Lung (tissue), 12 donors: Measurements from ENCODE around the gene MDM1. TPM values are rescaled to one million over a fixed set of nuclear protein-coding genes. Genes with fewer than 3 reads are reported as not detected.

Experiments
- ATAC-seq: fragments of 200-7000 bp; cut with Tn5 transposase; one replicate; pipeline ENCODE4 v1.9.1; 2020; ENCODE audit warnings: moderate number of reproducible peaks; ENCODE audit not compliant: insufficient read depth, low FRiP score
- DNase-seq, 3 donors: peaks; one replicate each; pipeline ENCODE4 v3.0.0-alpha.2; 2013 to 2017
- H3K27ac ChIP-seq, 2 donors: one replicate each; pipeline ENCODE4 v1.5.1; 2013; ENCODE audit warnings: mild to moderate bottlenecking in 2 of 2, moderate library complexity in 2 of 2, control low read depth in 1 of 2, inconsistent platforms in 1 of 2, low read depth in 1 of 2, low read length in 1 of 2
- H3K27me3 ChIP-seq, 3 donors: one replicate each; pipeline ENCODE4 v1.5.1; 2013; ENCODE audit warnings: low read length in 2 of 3; ENCODE audit not compliant: control insufficient read depth in 3 of 3, insufficient read depth in 3 of 3
- H3K36me3 ChIP-seq, 4 donors: one replicate each; pipeline ENCODE4 v1.5.1; 2013; ENCODE audit warnings: low read length in 4 of 4, mild to moderate bottlenecking in 1 of 4, moderate library complexity in 1 of 4; ENCODE audit not compliant: control insufficient read depth in 4 of 4, insufficient read depth in 4 of 4
- H3K4me1 ChIP-seq, 5 donors: one replicate each; pipeline ENCODE4 v1.5.1; 2013; ENCODE audit warnings: low read length in 5 of 5, mild to moderate bottlenecking in 2 of 5, moderate library complexity in 1 of 5; ENCODE audit not compliant: control insufficient read depth in 5 of 5, insufficient read depth in 5 of 5
- H3K4me3 ChIP-seq: one replicate; pipeline ENCODE4 v1.5.1; 2013; ENCODE audit warnings: mild to moderate bottlenecking, control low read depth, moderate library complexity
- H3K9ac ChIP-seq, 2 donors: one replicate each; pipeline ENCODE4 v1.5.1; 2013; ENCODE audit warnings: low read length in 2 of 2, control low read depth in 1 of 2; ENCODE audit not compliant: insufficient read depth in 1 of 2
- H3K9me3 ChIP-seq, 4 donors: one replicate each; pipeline ENCODE4 v1.5.1; 2013; ENCODE audit warnings: low read length in 3 of 4, mild to moderate bottlenecking in 1 of 4, moderate library complexity in 1 of 4; ENCODE audit not compliant: control insufficient read depth in 4 of 4, insufficient read depth in 3 of 4
- WGBS, 2 donors: extraction: QIAGEN DNeasy Blood & Tissue Kit; methylation state at CpG; one replicate each; pipeline ENCODE4 v1.1.7; 2013; 5-methylcytosine and 5-hydroxymethylcytosine counted together
- polyA plus RNA-seq, 2 donors: library from polyadenylated mRNA; stranded (reverse); fragments of 200-250 nt; gene quantifications; one replicate each; pipeline ENCODE4 v1.2.1, GENCODE V29; 2013
- total RNA-seq, 2 donors: library from RNA; depleted of rRNA in 1 of 2; stranded (reverse); fragments of >200 nt in 1 of 2; gene quantifications; one replicate each; pipeline ENCODE4 v1.2.1, GENCODE V29; 2014 to 2021
- TF ChIP-seq, protein P1 (sequence below): IDR thresholded peaks from 2 replicates; pipeline ENCODE4 v1.5.1; 2012; ENCODE audit warnings: mild to moderate bottlenecking; ENCODE audit errors: control extremely low read depth, extremely low read depth
- donor health status: control.
- donor health status: control.
- donor health status: Bipolar disorder and iron deficiency.
- donor health status: healthy.
- donor health status: DM: yes; HTN: yes; CAD: no.

MDM1 gene
- total and polyA plus RNA-seq, 4 donors: 6.7 to 29.7 (median 12.4) TPM

DNA sequence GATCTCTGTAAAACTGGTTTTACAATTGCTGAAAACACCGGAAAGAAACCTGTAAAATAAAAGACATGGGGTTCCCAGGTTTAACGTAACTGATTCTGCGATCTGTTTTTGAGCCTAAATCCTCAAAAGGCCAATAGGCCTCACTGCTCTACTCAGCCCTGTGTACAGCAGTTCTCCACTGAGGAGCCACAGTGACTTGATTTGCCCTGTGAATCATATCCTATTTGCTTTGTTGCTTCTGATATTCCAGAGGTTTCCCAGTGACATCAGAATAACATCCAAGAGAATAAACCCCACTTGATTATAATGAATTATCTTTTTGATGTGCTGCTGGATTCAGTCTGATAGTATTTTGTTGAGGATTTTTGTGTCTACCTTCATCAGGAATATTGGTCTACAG is 27.5 kb downstream of the MDM1 start:
- DNase-seq: no peak
- Histone ChIP-seq H3K36me3 (peaks cover 9 to 28% (median 12%) of the 10 kb centered on the region in 4 donors), H3K4me3 (no peak overlapping the region), H3K27ac (no peak overlapping the region), H3K9ac (no peak overlapping the region), H3K4me1 (no peaks in the 10 kb centered on the region), H3K27me3 (no peaks in the 10 kb centered on the region), H3K9me3 (peaks cover 0 to 10% (median 0%) of the 10 kb centered on the region in 4 donors)
- TF ChIP-seq, protein P1, sequence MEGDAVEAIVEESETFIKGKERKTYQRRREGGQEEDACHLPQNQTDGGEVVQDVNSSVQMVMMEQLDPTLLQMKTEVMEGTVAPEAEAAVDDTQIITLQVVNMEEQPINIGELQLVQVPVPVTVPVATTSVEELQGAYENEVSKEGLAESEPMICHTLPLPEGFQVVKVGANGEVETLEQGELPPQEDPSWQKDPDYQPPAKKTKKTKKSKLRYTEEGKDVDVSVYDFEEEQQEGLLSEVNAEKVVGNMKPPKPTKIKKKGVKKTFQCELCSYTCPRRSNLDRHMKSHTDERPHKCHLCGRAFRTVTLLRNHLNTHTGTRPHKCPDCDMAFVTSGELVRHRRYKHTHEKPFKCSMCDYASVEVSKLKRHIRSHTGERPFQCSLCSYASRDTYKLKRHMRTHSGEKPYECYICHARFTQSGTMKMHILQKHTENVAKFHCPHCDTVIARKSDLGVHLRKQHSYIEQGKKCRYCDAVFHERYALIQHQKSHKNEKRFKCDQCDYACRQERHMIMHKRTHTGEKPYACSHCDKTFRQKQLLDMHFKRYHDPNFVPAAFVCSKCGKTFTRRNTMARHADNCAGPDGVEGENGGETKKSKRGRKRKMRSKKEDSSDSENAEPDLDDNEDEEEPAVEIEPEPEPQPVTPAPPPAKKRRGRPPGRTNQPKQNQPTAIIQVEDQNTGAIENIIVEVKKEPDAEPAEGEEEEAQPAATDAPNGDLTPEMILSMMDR: no peak
- WGBS, 2 donors: 99% methylated on average over 3 of the region's 3 CpGs
- no peak for ATAC-seq

DNA sequence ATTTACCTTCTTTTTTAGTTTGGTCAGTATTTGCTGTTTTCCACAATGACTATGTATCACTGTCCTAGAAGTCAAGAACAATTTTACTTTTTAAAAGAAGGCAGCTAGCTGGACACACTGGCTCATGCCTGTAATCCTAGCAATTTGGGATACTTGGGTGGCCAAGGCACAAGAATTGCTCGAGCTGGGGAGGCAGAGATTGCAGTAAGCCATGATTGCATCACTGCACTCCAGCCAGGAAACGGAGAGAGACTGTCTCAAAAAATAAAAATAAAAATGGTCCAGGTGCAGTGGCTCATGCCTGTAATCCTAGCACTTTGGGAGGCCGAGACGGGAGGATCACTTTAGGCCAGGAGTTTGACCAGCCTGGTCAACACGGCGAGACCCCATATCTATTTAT is 28.3 kb downstream of the MDM1 start:
- H3K9ac ChIP-seq: no peak overlapping the region
- TF ChIP-seq, protein P1: no peak
- WGBS, 2 donors: 76 to 81% methylated on average over 6 of the region's 6 CpGs
- H3K27me3 ChIP-seq: no peaks in the 10 kb centered on the region
- DNase-seq (peak; percentile 43 to 58 (median 47)), ATAC-seq (no peak)
- H3K9me3 ChIP-seq: peaks cover 0 to 13% (median 0%) of the 10 kb centered on the region in 4 donors
- H3K4me3 ChIP-seq: no peak overlapping the region
- no peaks in the 10 kb centered on the region for H3K4me1 ChIP-seq
- H3K27ac ChIP-seq: no peak overlapping the region
- H3K36me3 ChIP-seq: peaks cover 9 to 25% (median 10%) of the 10 kb centered on the region in 4 donors

DNA sequence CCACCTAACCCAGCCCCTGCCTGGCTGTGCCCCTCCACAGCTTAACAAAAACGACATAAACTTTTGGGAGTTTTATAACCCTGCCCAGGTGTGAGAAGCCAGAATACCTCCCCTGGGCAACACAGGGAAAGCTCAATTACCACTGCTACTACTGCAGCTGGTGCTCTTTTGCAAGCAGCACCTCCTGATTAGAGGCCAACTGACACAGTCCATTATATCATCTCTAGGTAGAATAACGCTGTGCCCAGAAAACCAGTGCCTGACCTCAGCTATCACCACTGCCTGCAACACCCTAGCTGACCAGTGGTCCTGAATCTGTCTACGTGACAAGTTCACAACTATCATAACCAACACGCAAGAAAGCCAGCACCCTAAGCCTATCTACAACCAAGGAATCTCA is 34.2 kb downstream of the MDM1 start:
- TF ChIP-seq, protein P1: no peak
- Histone ChIP-seq H3K27ac (no peak overlapping the region), H3K36me3 (peaks cover 6 to 18% (median 9%) of the 10 kb centered on the region in 4 donors), H3K9me3 (peaks cover 0 to 13% (median 0%) of the 10 kb centered on the region in 4 donors), H3K4me1 (peaks cover 0 to 16% (median 0%) of the 10 kb centered on the region in 5 donors), H3K9ac (no peak overlapping the region), H3K4me3 (no peak overlapping the region), H3K27me3 (no peaks in the 10 kb centered on the region)
- no peak for DNase-seq
- WGBS, 2 donors: 93 to 94% methylated on average over 4 of the region's 4 CpGs
- ATAC-seq: no peak

DNA sequence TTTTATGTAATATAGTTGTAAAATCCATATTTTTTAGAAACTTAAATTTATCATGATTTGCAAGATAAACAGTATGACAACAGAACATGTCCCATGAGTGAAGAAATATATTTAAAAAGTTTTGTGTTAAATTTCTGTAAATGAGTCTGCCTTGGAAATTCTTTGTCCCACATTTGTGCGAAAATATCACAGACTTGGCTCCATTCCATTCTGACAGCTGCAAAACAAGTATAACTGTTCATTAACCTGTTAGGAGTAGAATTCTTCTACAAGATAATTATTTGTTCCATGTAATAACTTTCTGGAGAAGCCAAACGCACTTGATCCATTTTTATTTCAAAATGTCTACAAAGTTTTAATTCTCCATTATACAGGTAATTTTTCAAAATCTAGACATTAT is 37.9 kb downstream of the MDM1 start:
- 71 to 87% methylated on average over 2 of the region's 2 CpGs for WGBS, 2 donors
- Histone ChIP-seq H3K27ac (no peak overlapping the region), H3K4me1 (peaks cover 0 to 16% (median 0%) of the 10 kb centered on the region in 5 donors), H3K9ac (no peak overlapping the region), H3K36me3 (peaks cover 0 to 6% (median 2%) of the 10 kb centered on the region in 4 donors), H3K9me3 (no peaks in the 10 kb centered on the region), H3K27me3 (no peaks in the 10 kb centered on the region), H3K4me3 (no peak overlapping the region)
- peak in 2 of 3 donors; percentile 29 to 49 for DNase-seq
- TF ChIP-seq, protein P1: no peak
- ATAC-seq: no peak
